IMR-90 (cell line): ENCODE results near the gene PRDM13. TPM values are rescaled to one million over a fixed set of nuclear protein-coding genes. Genes with fewer than 3 reads are reported as not detected.

ENCODE experiments used
- ATAC-seq: fragments of 200-7000 bp; cut with Tn5 transposase; 2 replicates; pipeline ENCODE4 v1.9.1; 2020; ENCODE audit warnings: low read depth, mild to moderate bottlenecking, moderate library complexity
- BruUV-seq: library from RNA; stranded (reverse); fragments of 400-500 nt; replicated peaks from 2 replicates; lab custom pipeline; 2021; lab: Mats Ljungman, UMichigan
- CTCF ChIA-PET: fragments of 300-600 bp; formaldehyde crosslinking; extraction: SDS; loops from one replicate; lab custom pipeline; 2021; ENCODE audit warnings: antibody characterized with exemption; lab: Yijun Ruan, JAX
- POLR2A ChIA-PET: fragments of 300-600 bp; sonication (Branson Sonifier 250); formaldehyde crosslinking; loops from one replicate; lab custom pipeline; 2022; ENCODE audit warnings: antibody characterized with exemption; ENCODE audit not compliant: unreplicated experiment; lab: Charles Lee
- DNase-seq: peaks from one replicate; pipeline ENCODE4 v3.0.0; 2013
- H2AFZ ChIP-seq: replicated peaks from 2 replicates; pipeline ENCODE3; 2013; ENCODE audit warnings: low read length, mild to moderate bottlenecking; ENCODE audit not compliant: poor library complexity
- H2AK5ac ChIP-seq: 2 replicates; pipeline ENCODE4 v1.6.1; 2013; ENCODE audit warnings: low read depth, low read length, inconsistent platforms
- H2AK9ac ChIP-seq: replicated peaks from 2 replicates; pipeline ENCODE3; 2013; ENCODE audit warnings: mild to moderate bottlenecking, low read depth, low read length, moderate library complexity; ENCODE audit not compliant: poor library complexity
- H2BK120ac ChIP-seq: 2 replicates; pipeline ENCODE4 v1.6.1; 2013; ENCODE audit warnings: low read depth, low read length, inconsistent platforms
- H2BK15ac ChIP-seq: 3 replicates; pipeline ENCODE4 v1.6.1; 2013; ENCODE audit warnings: low read depth, low read length, inconsistent platforms
- H2BK20ac ChIP-seq: 2 replicates; pipeline ENCODE4 v1.6.1; 2013; ENCODE audit warnings: low read depth, mild to moderate bottlenecking, inconsistent platforms, low read length, moderate library complexity
- H2BK5ac ChIP-seq: 2 replicates; pipeline ENCODE4 v1.6.1; 2013; ENCODE audit warnings: mild to moderate bottlenecking, low read depth, low read length, inconsistent platforms; ENCODE audit not compliant: poor library complexity, severe bottlenecking
- H3K14ac ChIP-seq: replicated peaks from 2 replicates; pipeline ENCODE4 v1.6.1; 2013; ENCODE audit warnings: low read depth, low read length, inconsistent platforms
- H3K18ac ChIP-seq: 2 replicates; pipeline ENCODE4 v1.6.1; 2013; ENCODE audit warnings: low read depth, low read length, control low read depth
- H3K23ac ChIP-seq: 2 replicates; pipeline ENCODE4 v1.6.1; 2013; ENCODE audit warnings: low read depth, low read length, inconsistent platforms
- H3K27ac ChIP-seq: 2 replicates; pipeline ENCODE4 v1.5.1; 2013; ENCODE audit warnings: mild to moderate bottlenecking, control low read depth, low read length; ENCODE audit not compliant: insufficient read depth
- H3K27me3 ChIP-seq: 2 replicates; pipeline ENCODE4 v1.6.1; 2013; ENCODE audit warnings: low read length; ENCODE audit not compliant: control insufficient read depth, insufficient read depth
- H3K36me3 ChIP-seq: 2 replicates; pipeline ENCODE4 v1.6.1; 2013; ENCODE audit warnings: low read length, mixed read lengths; ENCODE audit not compliant: control insufficient read depth, insufficient read depth
- H3K4ac ChIP-seq: 2 replicates; pipeline ENCODE4 v1.6.1; 2013; ENCODE audit warnings: low read depth, low read length, inconsistent platforms
- H3K4me1 ChIP-seq: 2 replicates; pipeline ENCODE4 v1.6.1; 2013; ENCODE audit warnings: low read length, mixed read lengths; ENCODE audit not compliant: control insufficient read depth, insufficient read depth
- H3K4me2 ChIP-seq: 2 replicates; pipeline ENCODE4 v1.6.1; 2013; ENCODE audit warnings: low read depth, mild to moderate bottlenecking, control low read depth, low read length, moderate library complexity
- H3K4me3 ChIP-seq: 2 replicates; pipeline ENCODE4 v1.5.1; 2013; ENCODE audit warnings: low read depth, mild to moderate bottlenecking, control low read depth, low read length, moderate library complexity; ENCODE audit not compliant: insufficient read depth
- H3K56ac ChIP-seq: 2 replicates; pipeline ENCODE4 v1.6.1; 2013; ENCODE audit warnings: low read length, inconsistent platforms; ENCODE audit not compliant: insufficient read depth; ENCODE audit errors: extremely low read depth
- H3K79me1 ChIP-seq, 2 experiments: 2 replicates each; pipeline ENCODE4 v1.6.1; 2013; ENCODE audit warnings: low read length in 2 of 2, inconsistent platforms in 1 of 2, low read depth in 1 of 2
- H3K9ac ChIP-seq: 2 replicates; pipeline ENCODE4 v1.6.1; 2013; ENCODE audit warnings: low read depth, low read length, control low read depth
- H3K9me1 ChIP-seq: 2 replicates; pipeline ENCODE4 v1.6.1; 2013; ENCODE audit warnings: low read length, inconsistent platforms; ENCODE audit not compliant: insufficient read depth
- H3K9me3 ChIP-seq: 2 replicates; pipeline ENCODE4 v1.6.1; 2013; ENCODE audit warnings: low read length; ENCODE audit not compliant: control insufficient read depth, insufficient read depth
- H4K20me1 ChIP-seq: 2 replicates; pipeline ENCODE4 v1.6.1; 2013; ENCODE audit warnings: low read length, inconsistent platforms; ENCODE audit not compliant: insufficient read depth
- H4K5ac ChIP-seq: 2 replicates; pipeline ENCODE4 v1.6.1; 2013; ENCODE audit warnings: mild to moderate bottlenecking, low read depth, low read length, control low read depth
- H4K8ac ChIP-seq, 2 experiments: 2 replicates each; pipeline ENCODE4 v1.6.1; 2013; ENCODE audit warnings: low read depth in 2 of 2, low read length in 2 of 2, control low read depth in 1 of 2, inconsistent platforms in 1 of 2
- H4K91ac ChIP-seq: 2 replicates; pipeline ENCODE4 v1.6.1; 2013; ENCODE audit warnings: low read depth, low read length, inconsistent platforms; ENCODE audit not compliant: insufficient read depth
- CEBPB ChIP-seq: IDR thresholded peaks from 2 replicates; pipeline ENCODE4 v1.6.1; 2012; ENCODE audit warnings: low read depth, low read length, improper control_type of control experiment
- CHD1 ChIP-seq: IDR thresholded peaks from 2 replicates; pipeline ENCODE4 v1.6.1; 2012; ENCODE audit warnings: low read depth, low read length, improper control_type of control experiment
- CTCF ChIP-seq: conservative IDR thresholded peaks from 2 replicates; pipeline ENCODE4 v1.5.1; 2012; ENCODE audit warnings: mild to moderate bottlenecking, low read depth, low read length, improper control_type of control experiment
- ELK1 ChIP-seq: fragments of 150-350 bp; IDR thresholded peaks from 2 replicates; pipeline ENCODE4 v1.6.1; 2016; ENCODE audit warnings: low read depth, mild to moderate bottlenecking, low read length, moderate library complexity, borderline replicate concordance
- FOS ChIP-seq: fragments of 150-350 bp; IDR thresholded peaks from 2 replicates; pipeline ENCODE4 v1.6.1; 2016; ENCODE audit warnings: low read depth, low read length
- MAFK ChIP-seq: IDR thresholded peaks from 2 replicates; pipeline ENCODE4 v1.6.1; 2012; ENCODE audit warnings: low read depth, low read length, improper control_type of control experiment
- MAZ ChIP-seq: IDR thresholded peaks from 2 replicates; pipeline ENCODE4 v1.6.1; 2012; ENCODE audit warnings: low read depth, mild to moderate bottlenecking, low read length, improper control_type of control experiment, moderate library complexity, borderline replicate concordance
- POLR2A ChIP-seq: IDR thresholded peaks from 2 replicates; pipeline ENCODE4 v1.6.1; 2012; ENCODE audit warnings: mild to moderate bottlenecking, low read depth, low read length
- RAD21 ChIP-seq: IDR thresholded peaks from 2 replicates; pipeline ENCODE4 v1.6.1; 2012; ENCODE audit warnings: low read length, improper control_type of control experiment
- RCOR1 ChIP-seq: IDR thresholded peaks from 2 replicates; pipeline ENCODE4 v1.6.1; 2012; ENCODE audit warnings: mild to moderate bottlenecking, low read length, improper control_type of control experiment; ENCODE audit not compliant: insufficient replicate concordance
- RFX5 ChIP-seq: IDR thresholded peaks from 2 replicates; pipeline ENCODE4 v1.8.0; 2012; ENCODE audit warnings: low read depth, mild to moderate bottlenecking, low read length, moderate library complexity
- SMC3 ChIP-seq: fragments of 150-350 bp; IDR thresholded peaks from 2 replicates; pipeline ENCODE4 v1.6.1; 2016; ENCODE audit warnings: low read depth, mild to moderate bottlenecking, antibody characterized with exemption, low read length, moderate library complexity
- WGBS, 2 experiments: methylation state at CpG; one replicate each; pipeline versions ENCODE4 v1.1.5 to v1.1.7; 2013; ENCODE audit warnings: missing lambda C conversion rate in 2 of 2; ENCODE audit not compliant: insufficient read length in 1 of 2; ENCODE audit errors: extremely low coverage in 2 of 2; 5-methylcytosine and 5-hydroxymethylcytosine counted together
- dilution Hi-C: fragments of 300-500 bp; cut with HindIII; formaldehyde crosslinking; loops from one replicate; pipeline ENCODE4 v1.14.3; 2018; ENCODE audit warnings: low sequenced_read_pairs; ENCODE audit not compliant: unreplicated experiment
- in situ Hi-C: fragments of 300-500 bp; cut with MboI; formaldehyde crosslinking; loops from 3 replicates; pipeline ENCODE4 v1.14.3; 2019; ENCODE audit warnings: low sequenced_read_pairs, inconsistent platforms, mixed read lengths
- intact Hi-C: fragments of 100-400 bp; cut with micrococcal nuclease; formaldehyde crosslinking; loops from 2 replicates; pipeline ENCODE4 v1.10.0; 2022
- polyA plus RNA-seq, 3 experiments: library from polyadenylated mRNA; depleted of rRNA; stranded (reverse); fragments of >200 nt; gene quantifications; 2 replicates each; pipeline ENCODE4 v1.2.3, GENCODE V29; 2012; ENCODE audit warnings: low replicate concordance in 1 of 3
- total RNA-seq: library from RNA; depleted of rRNA; stranded (reverse); fragments of >200 nt; gene quantifications from 2 replicates; pipeline ENCODE4 v1.2.3, GENCODE V29; 2012
- TF ChIP-seq, protein P1 (sequence below): fragments of 150-350 bp; IDR thresholded peaks from 2 replicates; pipeline ENCODE4 v1.6.1; 2017; ENCODE audit warnings: mild to moderate bottlenecking, antibody characterized with exemption, low read length, low read depth

Gene PRDM13
- total and polyA plus RNA-seq, 2 of the 4 experiments (the other 2 are of a cell fraction), result not detected

- Histone ChIP-seq H3K27ac (peak within 1 kb of the TSS; percentile 64), H2BK15ac (no peak within 1 kb of the TSS), H3K4me1 (no peaks in the 10 kb centered on the region), H3K18ac (peak within 1 kb of the TSS; percentile 10; the same call in 1 of the 2 replicates), H4K8ac (peak within 1 kb of the TSS; percentile 10 to 94), H3K79me1 (peaks cover 0 to 10% of the 10 kb centered on the region in 2 experiments; a peak in 3 of 4 replicates), H3K23ac (peak within 1 kb of the TSS; percentile 81), H3K4me2 (peak within 1 kb of the TSS; percentile 99), H2AK9ac (peak within 1 kb of the TSS; percentile 87), H4K5ac (peak within 1 kb of the TSS; percentile 51), H2AK5ac (no peak within 1 kb of the TSS; the same call in 1 of the 2 replicates), H3K4me3 (peak within 1 kb of the TSS; percentile 87), H3K9me1 (no peaks in the 10 kb centered on the region), H3K14ac (peak within 1 kb of the TSS; percentile 78), H3K36me3 (no peaks in the 10 kb centered on the region), H4K20me1 (peaks cover 9% of the 10 kb centered on the region; the same call in 1 of the 2 replicates), H2BK120ac (0 out of 2 replicates have a peak within 1 kb of the TSS, but pooled peaks have one; percentile 16), H3K4ac (peak within 1 kb of the TSS; percentile 61), H3K9me3 (no peaks in the 10 kb centered on the region), H2AFZ (peak within 1 kb of the TSS; percentile 92), H2BK20ac (no peak within 1 kb of the TSS), H3K56ac (peak within 1 kb of the TSS; percentile 66), H3K27me3 (no peaks in the 10 kb centered on the region; the same call in 1 of the 2 replicates), H4K91ac (peak within 1 kb of the TSS; percentile 53), H2BK5ac (peak within 1 kb of the TSS; percentile 47), H3K9ac (peak within 1 kb of the TSS; percentile 86)
- DNase-seq (peak; percentile 96), ATAC-seq (peak; percentile 100)
- in situ Hi-C loops (no loop called here), intact Hi-C loops (loop anchor here (2.0 to 5.0 kb wide), 2 partner anchors 48 to 141 kb away; partner anchors contain the start of gene PNISR), dilution Hi-C loops (no loop called here)
- 2% methylated on average over 14 of the region's 64 CpGs; no CpG with 5 or more reads in 1 of the 2 experiments for WGBS, 2 experiments
- CTCF ChIA-PET, result interaction anchor here (0.7 kb wide), 1 partner anchor 1872 kb away, joined by 3 read pairs; no protein-coding TSS in a partner anchor
- POLR2A ChIA-PET, result interaction anchor here (0.6 kb wide), 1 partner anchor 17 kb away, joined by 3 read pairs; no protein-coding TSS in a partner anchor
- no TSS peak for BruUV-seq
- no peak for TF ChIP-seq CTCF
- no peak for TF ChIP-seq RAD21
- TF ChIP-seq, protein P1, sequence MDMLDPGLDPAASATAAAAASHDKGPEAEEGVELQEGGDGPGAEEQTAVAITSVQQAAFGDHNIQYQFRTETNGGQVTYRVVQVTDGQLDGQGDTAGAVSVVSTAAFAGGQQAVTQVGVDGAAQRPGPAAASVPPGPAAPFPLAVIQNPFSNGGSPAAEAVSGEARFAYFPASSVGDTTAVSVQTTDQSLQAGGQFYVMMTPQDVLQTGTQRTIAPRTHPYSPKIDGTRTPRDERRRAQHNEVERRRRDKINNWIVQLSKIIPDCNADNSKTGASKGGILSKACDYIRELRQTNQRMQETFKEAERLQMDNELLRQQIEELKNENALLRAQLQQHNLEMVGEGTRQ, result no peak
- no peak for TF ChIP-seq CEBPB
- TF ChIP-seq MAFK, result no peak
- no peak for TF ChIP-seq RFX5
- TF ChIP-seq MAZ, result peak; percentile 88
- TF ChIP-seq ELK1, result no peak
- no peak for TF ChIP-seq FOS
- peak; percentile 91 for TF ChIP-seq POLR2A
- no peak for TF ChIP-seq RCOR1
- no peak for TF ChIP-seq CHD1
- no peak for TF ChIP-seq SMC3
Measured at GRCh38 chr6:99568103-99568933, 38.3 kb upstream of the PRDM13 start, which contains the start of gene CCNC. Gene CCNC, minus strand, starts transcription at chr6:99568660. Its CDS starts 133 bp downstream, at chr6:99568527.
